Measurements from ENCODE around the gene ARHGEF10L. TPM values are rescaled to one million over a fixed set of nuclear protein-coding genes. Genes with fewer than 3 reads are reported as not detected.

ARHGEF10L gene
- total RNA-seq, 2 experiments from 2014 or later: not detected

DNA sequence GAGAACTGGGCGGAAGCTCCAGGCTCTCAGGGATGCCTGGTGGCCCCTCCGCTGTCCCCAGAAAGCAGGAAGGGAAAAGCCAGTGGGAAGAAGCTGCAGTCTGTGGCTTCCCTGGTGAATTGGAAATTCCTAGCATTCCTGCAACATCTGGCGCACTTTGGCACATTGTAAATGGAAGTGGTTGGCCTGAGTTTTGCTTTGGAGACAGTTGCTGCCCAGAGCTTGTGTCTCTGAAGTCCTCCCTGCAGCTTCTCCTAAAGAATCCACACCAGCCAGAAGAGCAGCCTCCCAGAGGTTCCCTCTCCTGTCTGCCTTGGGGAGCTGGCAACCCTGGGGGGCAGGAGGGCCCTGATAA, 48.2 kb downstream of the ARHGEF10L start:
- no peak overlapping the region for H3K27ac Mint-ChIP-seq
- no peak for DNase-seq
- ChIA-PET CTCF (interaction anchor here (1.4 kb wide), 1 partner anchor 20 kb away, joined by 3 read pairs; no protein-coding TSS in a partner anchor), POLR2A (no interaction called here)
- intact Hi-C loops (cut with DNase I, micrococcal nuclease): no loop called here
- H3K4me3 Mint-ChIP-seq: no peak overlapping the region
- H3K36me3 Mint-ChIP-seq (ENCODE audit: low read depth): no peaks in the 10 kb centered on the region
- no peak for ATAC-seq
- no peaks in the 10 kb centered on the region for H3K9me3 Mint-ChIP-seq (ENCODE audit: low read depth)
- H3K4me1 Mint-ChIP-seq: no peaks in the 10 kb centered on the region
- H3K27me3 Mint-ChIP-seq: no peaks in the 10 kb centered on the region

DNA sequence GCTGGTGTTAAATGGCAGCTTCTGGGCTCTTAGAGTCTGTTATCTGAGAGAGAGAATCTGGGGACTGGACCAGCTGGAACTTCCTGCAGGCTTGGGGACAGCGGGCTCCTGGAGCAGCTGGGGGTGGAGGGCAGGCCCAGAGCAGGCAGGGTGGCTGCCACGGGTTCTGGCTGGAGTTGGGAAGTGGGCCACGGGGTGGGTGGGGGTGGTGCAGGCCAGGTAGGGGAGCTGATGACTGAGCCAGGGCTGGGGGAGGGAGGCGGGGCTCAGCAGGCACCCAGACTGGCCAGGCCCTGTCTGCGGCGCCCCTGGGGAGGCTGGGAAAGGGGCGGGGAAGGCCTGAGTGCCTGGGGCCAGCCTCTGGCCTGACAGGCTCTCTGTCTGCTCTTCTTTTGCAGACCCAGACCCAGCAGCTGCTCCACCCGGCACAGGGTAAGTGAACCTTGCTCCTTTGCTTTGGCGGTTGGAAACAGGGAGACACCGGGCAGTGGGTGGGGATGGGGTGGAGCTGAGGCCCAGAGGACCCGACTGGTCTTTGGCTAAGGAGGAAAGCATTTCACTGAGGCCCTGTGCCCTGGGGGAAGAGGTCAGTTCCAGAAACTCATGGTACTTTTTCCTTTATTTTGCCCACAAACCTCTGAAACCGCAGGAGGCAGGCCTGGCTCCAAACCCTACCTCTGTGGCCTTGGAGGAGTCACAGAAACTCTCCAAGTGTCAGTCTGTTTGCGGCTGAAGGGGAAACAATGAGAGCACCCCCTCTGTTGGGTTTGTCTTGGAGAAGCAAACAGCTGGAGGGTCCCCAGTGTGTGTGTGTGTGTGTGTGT, 48.8 kb downstream of the ARHGEF10L start:
- intact Hi-C loops (cut with DNase I, micrococcal nuclease): no loop called here
- DNase-seq (no peak), ATAC-seq (no peak)
- Mint-ChIP-seq H3K9me3 (ENCODE audit: low read depth) (no peaks in the 10 kb centered on the region), H3K27me3 (no peaks in the 10 kb centered on the region), H3K36me3 (ENCODE audit: low read depth) (no peaks in the 10 kb centered on the region), H3K4me1 (no peaks in the 10 kb centered on the region), H3K4me3 (no peak overlapping the region), H3K27ac (no peak overlapping the region)
- ChIA-PET POLR2A (no interaction called here), CTCF (interaction anchor here (1.4 kb wide), 1 partner anchor 19 kb away, joined by 3 read pairs; no protein-coding TSS in a partner anchor)

DNA sequence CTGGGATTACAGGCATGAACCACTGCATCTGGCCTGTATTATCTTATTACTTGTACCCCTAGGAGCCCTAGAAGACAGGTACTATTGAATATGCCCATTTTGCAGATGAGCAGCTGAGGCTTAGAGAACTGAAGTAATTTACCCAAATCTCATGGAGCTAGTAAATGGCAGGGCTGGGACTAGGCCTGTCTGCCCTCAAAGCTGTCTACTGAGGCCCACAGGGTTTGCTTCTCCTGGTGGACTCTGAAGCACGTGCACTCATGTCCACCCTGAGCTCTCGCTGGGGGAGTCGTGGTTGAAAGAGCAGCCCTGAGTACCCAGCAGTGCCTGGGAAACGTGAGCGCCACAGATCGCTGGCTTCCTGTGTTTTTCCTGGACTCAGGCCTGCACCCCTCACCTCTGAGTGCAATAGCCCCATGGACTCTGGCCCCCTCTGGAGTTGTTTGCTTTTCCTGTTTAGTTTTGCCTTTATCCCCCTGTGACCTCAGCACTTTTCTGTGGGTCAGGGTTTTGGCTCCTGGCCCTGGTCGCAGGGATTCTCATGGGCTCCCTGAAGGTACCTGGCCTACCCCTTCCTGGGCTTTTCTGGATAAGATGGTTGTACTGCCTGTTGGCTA, 52.4 kb downstream of the ARHGEF10L start:
- no peaks in the 10 kb centered on the region for H3K9me3 Mint-ChIP-seq (ENCODE audit: low read depth)
- ChIA-PET CTCF (no interaction called here), POLR2A (no interaction called here)
- H3K4me1 Mint-ChIP-seq: no peaks in the 10 kb centered on the region
- H3K36me3 Mint-ChIP-seq (ENCODE audit: low read depth): no peaks in the 10 kb centered on the region
- H3K4me3 Mint-ChIP-seq: no peak overlapping the region
- ATAC-seq (no peak), DNase-seq (no peak)
- H3K27ac Mint-ChIP-seq: no peak overlapping the region
- intact Hi-C loops (cut with DNase I, micrococcal nuclease): no loop called here
- H3K27me3 Mint-ChIP-seq: no peaks in the 10 kb centered on the region

DNA sequence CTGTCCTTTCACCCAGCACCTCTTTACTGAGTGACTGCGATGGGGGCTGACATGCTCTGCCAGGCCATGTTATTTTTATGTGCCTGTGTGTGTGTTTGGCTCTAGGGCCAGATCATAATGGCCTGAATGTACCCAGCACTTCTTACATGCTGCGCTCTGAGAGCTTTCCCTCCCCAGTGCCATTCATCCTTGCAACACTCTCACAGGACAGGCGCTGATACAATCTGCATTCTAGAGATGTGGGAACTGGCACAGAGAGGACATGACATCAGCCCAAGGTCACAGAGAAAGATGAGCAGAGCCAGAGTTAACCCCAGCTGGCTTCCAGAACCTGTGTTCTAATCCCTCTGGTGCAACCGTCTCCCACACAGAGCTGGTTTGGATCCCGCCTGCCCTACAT, 54.5 kb downstream of the ARHGEF10L start:
- intact Hi-C loops (cut with DNase I, micrococcal nuclease): no loop called here
- ChIA-PET POLR2A (no interaction called here), CTCF (no interaction called here)
- Mint-ChIP-seq H3K36me3 (ENCODE audit: low read depth) (no peaks in the 10 kb centered on the region), H3K27me3 (no peaks in the 10 kb centered on the region), H3K9me3 (ENCODE audit: low read depth) (no peaks in the 10 kb centered on the region), H3K4me1 (no peaks in the 10 kb centered on the region), H3K4me3 (no peak overlapping the region), H3K27ac (no peak overlapping the region)
- no peak for DNase-seq
- no peak for ATAC-seq

DNA sequence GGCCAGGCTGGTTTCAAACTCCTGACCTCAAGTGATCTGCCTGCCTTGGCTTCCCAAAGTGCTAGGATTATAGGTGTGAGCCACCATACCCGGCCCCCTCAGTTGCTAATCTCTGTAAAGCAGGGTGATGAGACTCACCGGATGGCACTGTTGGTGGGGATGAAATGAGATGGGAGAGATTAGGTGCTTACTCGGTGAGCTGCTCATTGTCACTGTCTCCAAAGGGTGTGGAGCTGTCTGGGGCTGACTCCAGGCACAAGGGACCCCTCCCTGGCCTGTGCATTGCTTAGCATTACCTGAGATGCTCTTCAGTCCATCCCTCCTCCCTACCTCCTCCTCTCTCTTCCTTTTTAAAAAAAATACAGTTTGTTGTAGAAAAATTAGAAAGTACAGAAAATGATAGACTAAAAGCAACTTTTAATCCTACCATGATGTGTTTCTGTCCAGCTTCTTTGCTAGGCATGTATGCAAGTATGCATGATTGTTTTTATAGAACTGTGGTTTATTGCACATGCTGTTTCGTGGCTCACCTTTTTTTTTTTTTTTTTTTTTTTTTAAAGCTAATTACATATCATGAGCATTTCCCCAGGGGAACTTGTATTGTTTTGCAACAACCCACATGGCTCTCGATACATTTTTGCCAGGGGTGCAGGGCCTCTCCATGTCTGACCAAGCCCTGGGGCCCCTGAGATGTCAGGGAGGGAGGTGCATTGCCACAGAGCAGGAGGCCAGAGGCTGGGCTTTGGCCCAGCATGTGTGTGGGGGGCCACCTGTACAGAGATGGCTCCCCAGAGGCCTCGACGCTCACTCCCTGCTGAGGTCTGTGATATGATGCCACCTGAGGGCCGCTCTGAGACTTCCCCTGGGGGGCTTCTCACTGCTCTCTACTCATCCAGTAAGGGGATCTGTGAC, 55.4 kb downstream of the ARHGEF10L start:
- CTCF ChIA-PET: no interaction called here
- Mint-ChIP-seq H3K36me3 (ENCODE audit: low read depth) (no peaks in the 10 kb centered on the region), H3K4me3 (no peak overlapping the region), H3K4me1 (no peaks in the 10 kb centered on the region), H3K27me3 (no peaks in the 10 kb centered on the region), H3K9me3 (ENCODE audit: low read depth) (no peaks in the 10 kb centered on the region), H3K27ac (no peak overlapping the region)
- POLR2A ChIA-PET: no interaction called here
- intact Hi-C loops (cut with DNase I, micrococcal nuclease): no loop called here
- ATAC-seq (no peak), DNase-seq (no peak)

DNA sequence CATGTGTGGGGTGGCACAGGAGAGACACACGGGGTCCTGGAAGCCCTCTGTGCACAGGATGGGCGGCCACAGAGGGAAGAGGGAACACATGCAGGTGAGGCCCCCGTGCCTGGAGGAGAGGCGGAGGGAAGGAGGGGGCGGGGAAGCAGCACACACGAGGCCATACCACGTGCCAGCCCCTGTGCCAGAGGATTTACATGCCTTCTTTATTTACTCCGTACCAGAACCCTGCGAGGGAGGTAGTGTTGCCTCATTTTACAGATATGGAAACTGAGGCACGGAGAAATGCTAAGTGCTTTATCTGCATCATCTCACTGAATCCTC, 56.1 kb downstream of the ARHGEF10L start:
- Mint-ChIP-seq H3K9me3 (ENCODE audit: low read depth) (no peaks in the 10 kb centered on the region), H3K4me3 (no peak overlapping the region), H3K27ac (no peak overlapping the region), H3K4me1 (no peaks in the 10 kb centered on the region), H3K27me3 (no peaks in the 10 kb centered on the region), H3K36me3 (ENCODE audit: low read depth) (no peaks in the 10 kb centered on the region)
- ChIA-PET POLR2A (no interaction called here), CTCF (no interaction called here)
- DNase-seq (no peak), ATAC-seq (no peak)
- intact Hi-C loops (cut with DNase I, micrococcal nuclease): no loop called here

DNA sequence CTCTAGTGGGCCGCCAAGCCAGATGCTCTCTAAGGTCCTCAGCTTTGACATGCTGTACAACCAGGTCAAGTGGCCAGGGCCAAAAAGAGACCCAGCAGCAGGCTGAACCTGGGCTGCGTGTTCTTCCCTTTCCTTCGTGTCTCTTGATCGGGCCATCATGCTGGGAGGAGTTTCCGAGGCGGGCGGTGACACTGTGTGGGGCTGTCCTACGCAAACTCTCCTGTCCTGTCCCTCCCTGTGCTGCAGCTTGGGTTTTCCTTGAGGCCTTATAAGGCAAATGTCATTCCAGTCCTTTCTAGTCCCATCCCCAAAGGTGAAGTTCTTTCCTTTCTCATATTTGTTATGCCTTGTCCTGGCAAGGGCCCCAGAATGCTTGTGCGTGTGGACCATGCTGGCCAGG, 56.7 kb downstream of the ARHGEF10L start:
- Mint-ChIP-seq H3K27me3 (no peaks in the 10 kb centered on the region), H3K27ac (no peak overlapping the region), H3K4me3 (no peak overlapping the region), H3K36me3 (ENCODE audit: low read depth) (no peaks in the 10 kb centered on the region), H3K9me3 (ENCODE audit: low read depth) (no peaks in the 10 kb centered on the region), H3K4me1 (no peaks in the 10 kb centered on the region)
- intact Hi-C loops (cut with DNase I, micrococcal nuclease): no loop called here
- ATAC-seq: no peak
- ChIA-PET CTCF (no interaction called here), POLR2A (no interaction called here)
- DNase-seq: no peak

DNA sequence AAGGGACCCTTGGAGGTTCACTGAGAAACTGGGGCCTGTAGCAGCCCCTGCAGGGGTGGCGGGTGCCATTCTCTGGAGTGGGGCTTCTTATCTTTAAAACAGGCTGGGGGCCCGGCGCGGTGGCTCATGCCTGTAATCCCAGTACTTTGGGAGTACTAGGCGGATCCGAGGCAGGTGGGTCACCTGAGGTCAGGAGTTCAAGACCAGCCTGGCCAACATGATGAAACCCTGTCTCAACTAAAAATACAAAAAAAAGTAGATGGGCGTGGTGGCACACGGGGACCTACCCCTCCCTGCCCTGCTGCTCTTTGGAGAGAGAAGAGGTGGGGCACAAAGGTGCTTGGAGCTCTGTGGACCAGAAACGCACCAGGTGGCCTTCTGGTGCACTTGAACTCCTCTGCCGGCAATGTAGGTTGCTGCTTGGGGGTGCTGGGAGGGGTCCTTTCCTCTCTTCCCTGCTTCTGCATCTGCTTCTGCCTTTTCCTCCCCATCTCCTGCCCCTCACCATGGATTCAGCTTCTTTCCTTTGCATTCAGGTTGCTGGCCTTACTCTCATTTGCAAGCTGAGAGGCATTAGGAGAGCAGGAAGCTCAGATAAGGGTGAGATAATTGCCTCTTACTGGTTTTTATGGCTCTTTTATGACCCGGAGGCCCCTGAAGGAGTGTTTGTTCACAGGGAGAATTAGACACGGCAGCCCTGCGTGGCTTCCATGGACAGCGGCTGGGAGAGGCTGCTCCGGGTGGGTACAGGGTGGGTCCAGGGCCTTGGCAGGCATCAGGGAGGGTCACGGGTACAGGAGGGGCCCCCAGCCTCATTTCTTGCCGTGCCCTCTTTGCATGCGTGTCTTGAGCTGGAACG, 57.4 kb downstream of the ARHGEF10L start:
- CTCF ChIA-PET: no interaction called here
- H3K27me3 Mint-ChIP-seq: no peaks in the 10 kb centered on the region

DNA sequence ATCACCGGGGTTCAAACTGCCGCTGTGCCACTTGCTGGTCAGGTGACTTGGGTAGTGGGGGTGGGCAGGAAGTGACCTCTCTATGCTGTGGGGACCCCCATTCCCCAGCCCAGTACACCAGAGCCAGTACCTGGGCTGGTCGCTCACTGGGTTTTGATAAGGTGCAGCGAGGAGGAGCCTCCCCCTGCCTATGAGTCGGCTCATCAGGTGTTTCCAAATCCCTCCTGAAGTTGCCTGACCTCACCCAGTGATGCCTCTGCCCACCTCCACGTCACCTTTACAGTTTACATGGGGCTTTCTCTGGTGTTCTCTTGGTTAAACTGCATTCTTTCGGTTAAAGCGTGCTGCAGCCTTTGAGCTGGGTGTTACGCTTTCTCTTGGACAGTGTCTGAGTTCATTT, 58.2 kb downstream of the ARHGEF10L start:
- Mint-ChIP-seq H3K4me1 (no peaks in the 10 kb centered on the region), H3K27ac (no peak overlapping the region), H3K4me3 (no peak overlapping the region), H3K9me3 (ENCODE audit: low read depth) (no peaks in the 10 kb centered on the region), H3K27me3 (no peaks in the 10 kb centered on the region), H3K36me3 (ENCODE audit: low read depth) (no peaks in the 10 kb centered on the region)
- intact Hi-C loops (cut with DNase I, micrococcal nuclease): no loop called here
- no peak for DNase-seq
- POLR2A ChIA-PET: interaction anchor here (0.6 kb wide), 1 partner anchor 67 kb away, joined by 4 read pairs; no protein-coding TSS in a partner anchor
- CTCF ChIA-PET: interaction anchor here (0.6 kb wide), 1 partner anchor 22 kb away, joined by 3 read pairs; no protein-coding TSS in a partner anchor
- no peak for ATAC-seq

More for the DNA sequence above, 57.4 kb downstream of the ARHGEF10L start:
- H3K36me3 Mint-ChIP-seq (ENCODE audit: low read depth): no peaks in the 10 kb centered on the region
- intact Hi-C loops (cut with DNase I, micrococcal nuclease): no loop called here
- no peak for DNase-seq
- no peak for ATAC-seq
- H3K4me1 Mint-ChIP-seq: no peaks in the 10 kb centered on the region
- no peak overlapping the region for H3K27ac Mint-ChIP-seq
- H3K9me3 Mint-ChIP-seq (ENCODE audit: low read depth): no peaks in the 10 kb centered on the region
- POLR2A ChIA-PET: no interaction called here
- no peak overlapping the region for H3K4me3 Mint-ChIP-seq

DNA sequence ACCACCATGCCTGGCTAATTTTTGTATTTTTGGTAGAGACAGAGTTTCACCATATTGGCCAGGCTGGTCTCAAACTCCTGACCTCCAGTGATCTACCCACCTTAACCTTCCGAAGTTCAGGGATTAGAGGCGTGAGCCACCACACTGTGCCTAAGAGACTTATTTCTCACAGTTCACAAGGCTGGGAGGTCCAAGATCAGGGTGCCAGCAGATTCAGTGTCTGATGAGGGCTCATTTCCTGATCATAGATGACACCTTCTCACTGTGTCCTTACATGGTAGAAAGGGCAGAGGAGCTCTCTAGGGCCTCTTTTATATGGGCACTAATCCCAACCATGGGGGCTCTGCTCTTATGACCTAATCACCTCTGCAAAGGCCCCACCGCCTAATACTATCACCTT, 58.8 kb downstream of the ARHGEF10L start:
- no peak overlapping the region for H3K4me3 Mint-ChIP-seq
- no peak overlapping the region for H3K27ac Mint-ChIP-seq
- H3K4me1 Mint-ChIP-seq: no peaks in the 10 kb centered on the region
- H3K27me3 Mint-ChIP-seq: no peaks in the 10 kb centered on the region
- no peaks in the 10 kb centered on the region for H3K9me3 Mint-ChIP-seq (ENCODE audit: low read depth)
- no peak for ATAC-seq
- no peaks in the 10 kb centered on the region for H3K36me3 Mint-ChIP-seq (ENCODE audit: low read depth)
- DNase-seq: no peak
- intact Hi-C loops (cut with DNase I, micrococcal nuclease): no loop called here
- ChIA-PET CTCF (interaction anchor here (0.6 kb wide), 1 partner anchor 21 kb away, joined by 3 read pairs; no protein-coding TSS in a partner anchor), POLR2A (no interaction called here)

DNA sequence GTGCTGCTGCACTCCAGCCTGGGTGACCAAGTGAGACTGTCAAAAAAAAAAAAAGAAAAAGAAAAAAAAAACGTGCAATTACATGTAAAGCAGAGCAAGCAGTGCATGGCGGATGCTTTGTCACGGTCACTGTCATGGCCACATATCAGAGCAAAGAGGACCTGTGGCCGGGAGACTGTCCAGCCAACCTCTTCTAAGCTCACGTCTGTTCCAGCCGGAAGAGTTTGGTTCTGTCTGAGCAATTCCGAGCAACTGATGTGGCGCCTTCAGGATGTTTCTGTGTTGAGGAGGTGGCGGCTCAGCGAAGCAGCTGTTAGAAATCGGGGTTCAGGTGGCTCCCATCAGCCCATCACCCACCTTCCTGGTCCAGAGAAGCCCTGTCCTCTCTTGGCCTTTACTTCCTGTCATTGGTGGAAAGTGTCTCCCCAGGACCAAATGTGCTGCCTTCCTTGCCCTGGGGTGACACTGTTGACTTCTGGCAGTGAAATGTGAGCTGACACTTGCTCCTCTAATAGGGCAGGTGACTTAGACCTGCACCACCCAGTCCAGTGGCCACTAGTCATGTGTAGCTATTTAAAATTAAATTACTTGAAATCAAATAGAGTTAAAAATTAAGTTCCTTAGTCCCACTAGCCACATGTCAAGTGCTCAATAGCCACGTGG, 59.9 kb downstream of the ARHGEF10L start:
- no peak overlapping the region for H3K4me3 Mint-ChIP-seq
- no peaks in the 10 kb centered on the region for H3K36me3 Mint-ChIP-seq (ENCODE audit: low read depth)
- CTCF ChIA-PET: interaction anchor here (0.8 kb wide), 1 partner anchor 97 kb away, joined by 3 read pairs; no protein-coding TSS in a partner anchor
- H3K9me3 Mint-ChIP-seq (ENCODE audit: low read depth): no peaks in the 10 kb centered on the region
- no peak for DNase-seq
- POLR2A ChIA-PET: no interaction called here
- no peak for ATAC-seq
- H3K4me1 Mint-ChIP-seq: no peaks in the 10 kb centered on the region
- H3K27ac Mint-ChIP-seq: no peak overlapping the region
- no peaks in the 10 kb centered on the region for H3K27me3 Mint-ChIP-seq
- intact Hi-C loops (cut with DNase I, micrococcal nuclease): no loop called here
